HepG2 (cell line): ENCODE results near the gene NGLY1. TPM values are rescaled to one million over a fixed set of nuclear protein-coding genes. Genes with fewer than 3 reads are reported as not detected.

Experiments
- ARID2 ChIP-seq: sonication (generic); formaldehyde crosslinking; IDR thresholded peaks from 2 replicates; pipeline ENCODE4 v1.8.1; 2022; ENCODE audit warnings: mild to moderate bottlenecking, missing genetic modification reagents, borderline replicate concordance
- FOXK1 ChIP-seq: sonication (generic); formaldehyde crosslinking; IDR thresholded peaks from 2 replicates; pipeline ENCODE4 v1.4.0; 2020; ENCODE audit warnings: low read depth, missing genetic modification reagents, borderline replicate concordance
- IRF2 ChIP-seq: IDR thresholded peaks from 2 replicates; pipeline ENCODE4 v1.6.1; 2018; ENCODE audit warnings: missing genetic modification reagents, missing compliant biosample characterization
- KLF13 ChIP-seq: sonication (generic); formaldehyde crosslinking; IDR thresholded peaks from 2 replicates; pipeline ENCODE4 v1.4.0; 2020; ENCODE audit warnings: mild to moderate bottlenecking, missing genetic modification reagents
- MAZ ChIP-seq, 2 experiments: sonication (generic) in 1 of 2; formaldehyde crosslinking in 1 of 2; IDR thresholded peaks; 2 replicates each; pipeline versions ENCODE4 v1.5.0 to v1.6.1; 2012 to 2020; ENCODE audit warnings: low read depth in 2 of 2, mild to moderate bottlenecking in 2 of 2, borderline replicate concordance in 1 of 2, improper control_type of control experiment in 1 of 2, low read length in 1 of 2, missing genetic modification reagents in 1 of 2, moderate library complexity in 1 of 2
- MXD1 ChIP-seq: sonication (generic); formaldehyde crosslinking; IDR thresholded peaks from 2 replicates; pipeline ENCODE4 v1.4.0; 2020; ENCODE audit warnings: mild to moderate bottlenecking, missing genetic modification reagents
- NCOA2 ChIP-seq: sonication (generic); formaldehyde crosslinking; IDR thresholded peaks from 2 replicates; pipeline ENCODE4 v1.8.0; 2022; ENCODE audit warnings: inconsistent platforms
- NFYB ChIP-seq: sonication (generic); formaldehyde crosslinking; IDR thresholded peaks from 2 replicates; pipeline ENCODE4 v1.4.0; 2020; ENCODE audit warnings: missing genetic modification reagents
- NR3C1 ChIP-seq: sonication (generic); formaldehyde crosslinking; IDR thresholded peaks from 2 replicates; pipeline ENCODE4 v1.4.0; 2020; ENCODE audit warnings: missing genetic modification reagents
- ONECUT2 ChIP-seq: sonication (generic); formaldehyde crosslinking; IDR thresholded peaks from 2 replicates; pipeline ENCODE4 v1.4.0; 2020; ENCODE audit warnings: missing genetic modification reagents
- RNF219 ChIP-seq: sonication (generic); formaldehyde crosslinking; IDR thresholded peaks from 2 replicates; pipeline ENCODE4 v1.5.0; 2020; ENCODE audit warnings: mild to moderate bottlenecking, missing genetic modification reagents
- SRSF9 ChIP-seq: fragments of 200-400 bp; formaldehyde crosslinking; IDR thresholded peaks from 2 replicates; pipeline ENCODE4 v1.6.1; 2018; ENCODE audit warnings: borderline replicate concordance, mild to moderate bottlenecking, low read depth, low read length; ENCODE audit not compliant: insufficient read depth, poor library complexity, severe bottlenecking
- U2AF1 ChIP-seq: fragments of 200-400 bp; formaldehyde crosslinking; optimal IDR thresholded peaks from 2 replicates; pipeline ENCODE3; 2017; ENCODE audit warnings: mild to moderate bottlenecking, low read depth, low read length
- ZMAT3 ChIP-seq: sonication (generic); formaldehyde crosslinking; conservative IDR thresholded peaks from 2 replicates; pipeline ENCODE4 v1.7.0; 2021; ENCODE audit warnings: missing genetic modification reagents
- ZNF12 ChIP-seq: sonication (generic); formaldehyde crosslinking; IDR thresholded peaks from 2 replicates; pipeline ENCODE4 v1.5.0; 2020; ENCODE audit warnings: missing genetic modification reagents
- ZNF281 ChIP-seq: sonication (generic); formaldehyde crosslinking; IDR thresholded peaks from 2 replicates; pipeline ENCODE4 v1.4.0; 2020; ENCODE audit warnings: missing genetic modification reagents, borderline replicate concordance
- ZNF432 ChIP-seq: sonication (generic); formaldehyde crosslinking; IDR thresholded peaks from 2 replicates; pipeline ENCODE4 v1.5.0; 2020; ENCODE audit warnings: missing genetic modification reagents, mild to moderate bottlenecking, borderline replicate concordance
- ZNF564 ChIP-seq: sonication (generic); formaldehyde crosslinking; IDR thresholded peaks from 2 replicates; pipeline ENCODE4 v1.8.1; 2023; ENCODE audit warnings: mild to moderate bottlenecking, missing genetic modification reagents
- ZNF629 ChIP-seq: sonication (generic); formaldehyde crosslinking; conservative IDR thresholded peaks from 2 replicates; pipeline ENCODE4 v1.5.0; 2020; ENCODE audit warnings: missing genetic modification reagents
- ZNF639 ChIP-seq: conservative IDR thresholded peaks from 2 replicates; pipeline ENCODE4 v1.6.1; 2018; ENCODE audit warnings: missing genetic modification reagents
- ZNF850 ChIP-seq: sonication (generic); formaldehyde crosslinking; conservative IDR thresholded peaks from 2 replicates; pipeline ENCODE4 v1.9.0; 2021; ENCODE audit warnings: mild to moderate bottlenecking, missing genetic modification reagents
- ZSCAN20 ChIP-seq: sonication (generic); formaldehyde crosslinking; IDR thresholded peaks from 2 replicates; pipeline ENCODE4 v1.4.0; 2020; ENCODE audit warnings: missing genetic modification reagents, mild to moderate bottlenecking, borderline replicate concordance
- polyA plus RNA-seq, 8 experiments: library from polyadenylated mRNA; depleted of rRNA in 3 of 8; stranded (reverse) in 7 of 8; unstranded in 1 of 8; fragments of >200 nt; fragmentation: Illumina TruSeq in 4 of 8; extraction: Trizol in 4 of 8; gene quantifications; 2 replicates each; pipeline versions ENCODE4 v1.2.1 to v1.2.3, GENCODE V29; 2011 to 2016; ENCODE audit warnings: low read depth in 4 of 8, missing spikeins in 1 of 8, mixed read lengths in 1 of 8; ENCODE audit not compliant: insufficient read depth in 1 of 8
- total RNA-seq, 5 experiments: library from RNA; depleted of rRNA; stranded (reverse); fragments of >200 nt; fragmentation: Illumina TruSeq; extraction: Trizol; gene quantifications; 2 replicates each; pipeline ENCODE4 v1.2.3, GENCODE V29; 2016; ENCODE audit warnings: low read depth in 1 of 5

NGLY1 gene
- total and polyA plus RNA-seq, 2 of the 13 experiments (the other 11 are each of a cell fraction or from before 2014, with no cell fraction given): 28.2 to 44.5 TPM

GRCh38 chr3:25789596-25790556 is 6.6 kb upstream of the NGLY1 start, which contains the start of gene OXSM (continued):
- TF ChIP-seq RNF219: no peak
- TF ChIP-seq ZMAT3: peak; percentile 88
- no peak; the same call in 1 of the 2 replicates for TF ChIP-seq ZNF629
- peak; percentile 91; the same call in 1 of the 2 replicates for TF ChIP-seq ARID2 (CRISPR knock-in tag)
- peak; percentile 55; the same call in 1 of the 2 replicates for TF ChIP-seq FOXK1 (CRISPR knock-in tag)
- TF ChIP-seq ZNF639 (CRISPR knock-in tag): peak; percentile 60; the same call in 1 of the 2 replicates
- TF ChIP-seq IRF2: peak; percentile 88
- TF ChIP-seq U2AF1: no peak
- no peak for TF ChIP-seq KLF13 (CRISPR knock-in tag)
- TF ChIP-seq ZNF12 (CRISPR knock-in tag): no peak
- peak; percentile 88 for TF ChIP-seq MXD1 (CRISPR knock-in tag)
- peak; percentile 33 for TF ChIP-seq NFYB
- no peak for TF ChIP-seq MAZ (IDR thresholded peaks at IDR 0.05; ENCODE audit: borderline replicate concordance, low read depth, low read length)
- TF ChIP-seq MAZ (CRISPR knock-in tag; IDR thresholded peaks at IDR 0.05; ENCODE audit: low read depth): peak; percentile 74
- no peak for TF ChIP-seq ZNF850 (CRISPR knock-in tag)
- TF ChIP-seq ZNF281 (CRISPR knock-in tag): no peak
- peak; percentile 34; the same call in 1 of the 2 replicates for TF ChIP-seq ONECUT2 (CRISPR knock-in tag)
- peak; percentile 66; the same call in 1 of the 2 replicates for TF ChIP-seq ZNF564 (CRISPR knock-in tag)
- no peak for TF ChIP-seq NR3C1
- TF ChIP-seq ZSCAN20 (CRISPR knock-in tag): 0 out of 2 replicates have a peak, but pooled peaks have one; percentile 12
- peak; percentile 22; the same call in 1 of the 2 replicates for TF ChIP-seq NCOA2 (CRISPR knock-in tag)
- TF ChIP-seq SRSF9: no peak
- TF ChIP-seq ZNF432 (CRISPR knock-in tag): no peak
